Lung (tissue), 12 donors: Measurements from ENCODE around the gene PANK3. TPM values are rescaled to one million over a fixed set of nuclear protein-coding genes. Genes with fewer than 3 reads are reported as not detected.
"Not testable (repeated sequence)": the region's sequence is repeated elsewhere in the genome, so short reads cannot be mapped to it uniquely, and the experiment has no call there.

Experiments
- ATAC-seq: fragments of 200-7000 bp; cut with Tn5 transposase; one replicate; pipeline ENCODE4 v1.9.1; 2020; ENCODE audit warnings: moderate number of reproducible peaks; ENCODE audit not compliant: insufficient read depth, low FRiP score
- DNase-seq, 3 donors: peaks; one replicate each; pipeline ENCODE4 v3.0.0-alpha.2; 2013 to 2017
- H3K27ac ChIP-seq, 2 donors: one replicate each; pipeline ENCODE4 v1.5.1; 2013; ENCODE audit warnings: mild to moderate bottlenecking in 2 of 2, moderate library complexity in 2 of 2, control low read depth in 1 of 2, inconsistent platforms in 1 of 2, low read depth in 1 of 2, low read length in 1 of 2
- H3K27me3 ChIP-seq, 3 donors: one replicate each; pipeline ENCODE4 v1.5.1; 2013; ENCODE audit warnings: low read length in 2 of 3; ENCODE audit not compliant: control insufficient read depth in 3 of 3, insufficient read depth in 3 of 3
- H3K36me3 ChIP-seq, 4 donors: one replicate each; pipeline ENCODE4 v1.5.1; 2013; ENCODE audit warnings: low read length in 4 of 4, mild to moderate bottlenecking in 1 of 4, moderate library complexity in 1 of 4; ENCODE audit not compliant: control insufficient read depth in 4 of 4, insufficient read depth in 4 of 4
- H3K4me1 ChIP-seq, 5 donors: one replicate each; pipeline ENCODE4 v1.5.1; 2013; ENCODE audit warnings: low read length in 5 of 5, mild to moderate bottlenecking in 2 of 5, moderate library complexity in 1 of 5; ENCODE audit not compliant: control insufficient read depth in 5 of 5, insufficient read depth in 5 of 5
- H3K4me3 ChIP-seq: one replicate; pipeline ENCODE4 v1.5.1; 2013; ENCODE audit warnings: mild to moderate bottlenecking, control low read depth, moderate library complexity
- H3K9ac ChIP-seq, 2 donors: one replicate each; pipeline ENCODE4 v1.5.1; 2013; ENCODE audit warnings: low read length in 2 of 2, control low read depth in 1 of 2; ENCODE audit not compliant: insufficient read depth in 1 of 2
- H3K9me3 ChIP-seq, 4 donors: one replicate each; pipeline ENCODE4 v1.5.1; 2013; ENCODE audit warnings: low read length in 3 of 4, mild to moderate bottlenecking in 1 of 4, moderate library complexity in 1 of 4; ENCODE audit not compliant: control insufficient read depth in 4 of 4, insufficient read depth in 3 of 4
- CTCF ChIP-seq: IDR thresholded peaks from 2 replicates; pipeline ENCODE4 v1.5.1; 2012; ENCODE audit warnings: mild to moderate bottlenecking; ENCODE audit errors: control extremely low read depth, extremely low read depth
- WGBS, 2 donors: extraction: QIAGEN DNeasy Blood & Tissue Kit; methylation state at CpG; one replicate each; pipeline ENCODE4 v1.1.7; 2013; 5-methylcytosine and 5-hydroxymethylcytosine counted together
- polyA plus RNA-seq, 2 donors: library from polyadenylated mRNA; stranded (reverse); fragments of 200-250 nt; gene quantifications; one replicate each; pipeline ENCODE4 v1.2.1, GENCODE V29; 2013
- total RNA-seq, 2 donors: library from RNA; depleted of rRNA in 1 of 2; stranded (reverse); fragments of >200 nt in 1 of 2; gene quantifications; one replicate each; pipeline ENCODE4 v1.2.1, GENCODE V29; 2014 to 2021
- donor health status: control.
- donor health status: control.
- donor health status: Bipolar disorder and iron deficiency.
- donor health status: healthy.
- donor health status: DM: yes; HTN: yes; CAD: no.

The PANK3 gene
- total and polyA plus RNA-seq, 4 donors: 6.4 to 71.6 (median 30.9) TPM

- peak; percentile 97 for ATAC-seq
- no peak for TF ChIP-seq CTCF
- Histone ChIP-seq H3K4me3 (peak overlapping the region; percentile 95), H3K27me3 (no peaks in the 10 kb centered on the region), H3K27ac (peak overlapping the region; percentile 91 to 98), H3K36me3 (peaks cover 0 to 4% (median 0%) of the 10 kb centered on the region in 4 donors), H3K4me1 (peaks cover 0 to 14% (median 6%) of the 10 kb centered on the region in 5 donors), H3K9ac (peak overlapping the region; percentile 29 to 92), H3K9me3 (no peaks in the 10 kb centered on the region)
- peak; percentile 99 to 100 (median 99) for DNase-seq
- 2 to 4% methylated on average over 31 to 52 of the region's 52 CpGs for WGBS, 2 donors
Observed at GRCh38 chr5:168579488-168580226, 489 bp upstream of the PANK3 start.

GRCh38 chr5:168578006-168578405 is 1.2 kb downstream of the PANK3 start:
- DNase-seq (no peak), ATAC-seq (no peak)
- H3K9ac ChIP-seq: peak overlapping the region; percentile 34 to 92
- TF ChIP-seq CTCF: no peak
- H3K36me3 ChIP-seq: peaks cover 0 to 4% (median 0%) of the 10 kb centered on the region in 4 donors
- 13 to 25% methylated on average over 3 of the region's 3 CpGs for WGBS, 2 donors
- peaks cover 0 to 14% (median 6%) of the 10 kb centered on the region in 5 donors for H3K4me1 ChIP-seq
- peak overlapping the region; percentile 0 for H3K4me3 ChIP-seq
- H3K9me3 ChIP-seq: no peaks in the 10 kb centered on the region
- no peaks in the 10 kb centered on the region for H3K27me3 ChIP-seq
- peak overlapping the region in 1 of 2 donors; percentile 98 for H3K27ac ChIP-seq

- no peaks in the 10 kb centered on the region for H3K9me3 ChIP-seq
- ATAC-seq: no peak
- peaks cover 0 to 4% (median 0%) of the 10 kb centered on the region in 4 donors for H3K36me3 ChIP-seq
- TF ChIP-seq CTCF: no peak
- H3K4me3 ChIP-seq: no peak overlapping the region
- H3K27me3 ChIP-seq: no peaks in the 10 kb centered on the region
- peaks cover 0 to 14% (median 6%) of the 10 kb centered on the region in 5 donors for H3K4me1 ChIP-seq
- 84 to 88% methylated on average over 7 of the region's 7 CpGs for WGBS, 2 donors
- H3K27ac ChIP-seq: no peak overlapping the region
- no peak overlapping the region for H3K9ac ChIP-seq
- DNase-seq: no peak
Observed at GRCh38 chr5:168575391-168576372, 3.5 kb downstream of the PANK3 start.

- H3K4me3 ChIP-seq, H3K9ac ChIP-seq, H3K27me3 ChIP-seq, ATAC-seq, DNase-seq, H3K36me3 ChIP-seq, H3K27ac ChIP-seq, H3K9me3 ChIP-seq: not testable (repeated sequence)
- peaks cover 0 to 14% (median 6%) of the 10 kb centered on the region in 5 donors for H3K4me1 ChIP-seq
- WGBS, 2 donors: 91 to 93% methylated on average over 1 of the region's 1 CpG
Observed at GRCh38 chr5:168574156-168574555, 5.0 kb downstream of the PANK3 start.

GRCh38 chr5:168573663-168574062 is 5.5 kb downstream of the PANK3 start:
- not testable (repeated sequence) for DNase-seq, H3K9me3 ChIP-seq, H3K4me3 ChIP-seq, H3K27me3 ChIP-seq, H3K9ac ChIP-seq, ATAC-seq, H3K27ac ChIP-seq, H3K36me3 ChIP-seq
- 71 to 92% methylated on average over 1 of the region's 3 CpGs for whole genome bisulfite sequencing, 2 donors
- H3K4me1 ChIP-seq: peaks cover 0 to 14% (median 6%) of the 10 kb centered on the region in 5 donors
